NCI-H510A (cell line): ENCODE measurements around the gene TNFRSF6B.

ENCODE experiments used
- DNase-seq: peaks from one replicate; lab custom pipeline; 2025; lab: John Stamatoyannopoulos, UW

TNFRSF6B gene

DNA sequence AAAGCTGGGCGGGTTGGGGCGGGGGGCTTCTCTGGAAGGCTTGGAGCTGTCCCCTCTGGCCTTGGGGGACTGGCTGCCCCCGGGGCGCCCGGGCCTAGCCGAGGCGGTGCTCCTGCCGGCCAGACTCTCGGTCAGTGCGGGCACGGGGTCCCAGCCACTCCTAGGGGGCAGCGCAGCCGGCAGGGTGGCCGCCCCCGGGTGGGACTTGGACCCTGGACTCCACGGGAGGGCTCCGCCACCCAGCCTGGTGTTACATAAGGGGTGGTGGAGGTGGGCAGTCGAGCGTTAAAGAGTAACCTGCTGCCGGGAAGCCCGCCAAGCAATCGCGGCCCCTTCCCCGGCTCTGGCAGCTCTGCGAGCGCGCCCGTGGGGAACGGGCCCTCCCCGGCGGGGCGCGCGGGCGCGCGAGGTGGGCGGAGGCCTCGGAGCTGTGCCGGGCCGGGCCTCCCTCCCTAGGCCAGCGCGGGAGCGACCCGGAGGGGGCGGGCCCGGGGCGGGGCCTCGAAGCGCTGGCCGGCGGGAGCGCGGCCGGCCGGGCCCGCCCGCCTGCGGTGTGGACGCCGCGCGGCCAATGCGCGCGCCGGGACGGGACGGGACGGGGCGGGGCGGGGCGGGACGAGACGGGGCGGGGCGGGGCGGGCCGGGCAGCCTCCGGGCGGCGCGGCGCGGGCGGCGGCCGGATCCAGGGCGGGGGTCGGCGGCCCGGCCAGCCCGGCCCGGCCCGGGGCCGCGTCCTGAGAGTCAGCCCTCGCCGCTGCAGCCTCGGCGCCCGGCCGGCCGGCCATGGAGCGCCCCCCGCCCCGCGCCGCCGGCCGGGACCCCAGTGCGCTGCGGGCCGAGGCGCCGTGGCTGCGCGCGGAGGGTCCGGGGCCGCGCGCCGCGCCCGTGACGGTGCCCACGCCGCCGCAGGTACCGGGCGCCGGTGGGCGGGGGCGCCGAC, 42.9 kb downstream of the TNFRSF6B start, which contains the start of gene SLC2A4RG:
SLC2A4RG (plus strand) TSS at position 647 of the 940 bp plus-strand sequence; CDS start at position 784, 137 bp downstream.
- peak; percentile 52 for DNase-seq

DNA sequence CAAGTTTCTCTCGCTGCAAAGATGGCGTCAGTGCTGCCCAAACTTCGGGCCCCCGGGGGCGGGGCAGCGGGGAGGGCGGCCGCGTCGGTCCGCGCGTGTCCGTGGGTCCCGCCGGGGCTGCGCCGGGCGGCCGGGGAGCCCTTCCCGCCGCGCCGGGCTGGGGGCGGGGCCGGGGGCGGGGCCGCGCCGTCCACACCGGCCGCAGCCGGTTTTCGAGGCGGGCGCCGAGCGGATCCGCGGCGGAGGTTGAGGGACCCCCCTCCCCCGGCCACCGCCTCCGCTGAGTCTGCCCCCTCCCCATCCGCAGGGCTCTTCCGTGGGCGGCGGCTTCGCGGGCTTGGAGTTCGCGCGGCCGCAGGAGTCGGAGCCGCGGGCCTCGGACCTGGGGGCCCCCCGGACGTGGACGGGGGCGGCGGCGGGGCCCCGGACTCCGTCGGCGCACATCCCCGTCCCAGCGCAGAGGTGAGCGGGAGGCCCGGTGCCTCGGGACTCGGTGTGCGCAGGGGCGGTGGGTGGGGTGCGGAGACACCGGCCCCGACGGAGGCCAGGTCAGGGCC, 43.7 kb downstream of the TNFRSF6B start:
- no peak for DNase-seq

DNA sequence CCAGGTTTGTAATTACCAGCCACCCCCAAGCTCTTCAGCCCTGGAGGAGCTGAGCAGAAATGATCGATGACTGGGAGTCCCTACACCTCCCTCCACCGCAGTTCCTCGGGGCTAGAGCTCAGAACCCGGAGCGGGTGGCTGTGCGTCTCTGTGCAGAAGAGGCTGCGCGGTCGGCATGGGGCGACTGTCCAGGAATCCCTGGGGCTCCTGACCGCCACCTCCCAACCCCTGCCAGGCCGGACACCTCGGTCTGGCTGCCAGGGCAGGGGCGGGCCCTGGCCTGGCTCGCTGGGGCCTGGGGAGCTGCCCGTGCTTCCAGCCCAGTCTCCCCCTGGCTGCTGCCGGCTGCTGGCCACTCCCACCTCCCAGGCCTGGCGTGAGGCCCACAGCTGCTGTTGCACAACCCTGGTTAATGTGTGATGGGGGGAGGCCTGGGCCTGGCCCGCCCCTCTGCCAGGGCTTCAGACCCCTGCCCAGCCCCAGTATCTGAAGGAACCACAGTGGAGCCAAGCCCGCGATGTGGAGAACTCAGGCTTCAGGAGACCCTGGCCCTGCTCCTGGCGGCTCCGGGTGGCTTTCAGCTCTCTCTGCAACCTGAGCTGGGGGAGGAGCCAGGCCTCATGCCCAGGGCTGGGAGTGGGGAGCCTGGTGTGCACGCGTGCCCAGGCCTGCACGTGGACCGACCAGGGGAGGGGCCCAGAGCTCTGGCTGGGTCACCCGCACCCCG, 44.3 kb downstream of the TNFRSF6B start:
- peak; percentile 38 for DNase-seq

DNA sequence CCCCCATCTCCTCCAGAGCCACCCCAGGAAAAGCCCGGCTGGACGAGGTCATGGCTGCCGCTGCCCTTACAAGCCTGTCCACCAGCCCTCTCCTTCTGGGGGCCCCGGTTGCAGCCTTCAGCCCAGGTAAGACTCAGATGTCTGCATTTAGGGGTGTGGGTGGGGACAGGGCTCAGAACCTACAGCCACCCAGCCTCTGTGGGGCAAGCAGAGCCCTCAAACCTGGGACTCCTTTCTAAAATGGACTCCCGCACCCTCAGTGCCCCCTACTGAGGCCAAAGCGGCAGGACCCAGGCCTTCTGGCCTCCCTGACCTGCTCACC, 44.9 kb downstream of the TNFRSF6B start:
- no peak for DNase-seq

DNA sequence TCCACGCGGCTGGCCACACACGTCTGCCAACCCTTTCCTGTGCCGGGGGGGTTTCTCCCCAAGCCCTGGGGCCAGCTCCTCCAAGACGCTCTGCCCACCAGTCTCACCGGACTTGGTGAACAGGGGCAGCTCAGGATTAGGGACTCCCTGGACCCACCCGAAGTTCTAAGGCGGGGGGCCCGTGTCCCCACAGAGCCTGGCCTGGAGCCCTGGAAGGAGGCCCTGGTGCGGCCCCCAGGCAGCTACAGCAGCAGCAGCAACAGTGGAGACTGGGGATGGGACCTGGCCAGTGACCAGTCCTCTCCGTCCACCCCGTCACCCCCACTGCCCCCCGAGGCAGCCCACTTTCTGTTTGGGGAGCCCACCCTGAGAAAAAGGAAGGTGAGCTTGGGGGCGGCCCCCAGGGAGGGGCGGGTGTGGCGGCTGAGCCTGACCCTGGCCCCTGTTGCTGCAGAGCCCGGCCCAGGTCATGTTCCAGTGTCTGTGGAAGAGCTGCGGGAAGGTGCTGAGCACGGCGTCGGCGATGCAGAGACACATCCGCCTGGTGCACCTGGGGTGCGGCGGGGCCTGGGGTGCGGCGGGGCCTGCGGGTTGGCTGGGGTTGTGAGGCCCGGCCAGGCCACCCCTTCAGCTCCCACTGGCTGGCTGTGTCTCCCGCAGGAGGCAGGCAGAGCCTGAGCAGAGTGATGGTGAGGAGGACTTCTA, 45.4 kb downstream of the TNFRSF6B start:
- DNase-seq: no peak

DNA sequence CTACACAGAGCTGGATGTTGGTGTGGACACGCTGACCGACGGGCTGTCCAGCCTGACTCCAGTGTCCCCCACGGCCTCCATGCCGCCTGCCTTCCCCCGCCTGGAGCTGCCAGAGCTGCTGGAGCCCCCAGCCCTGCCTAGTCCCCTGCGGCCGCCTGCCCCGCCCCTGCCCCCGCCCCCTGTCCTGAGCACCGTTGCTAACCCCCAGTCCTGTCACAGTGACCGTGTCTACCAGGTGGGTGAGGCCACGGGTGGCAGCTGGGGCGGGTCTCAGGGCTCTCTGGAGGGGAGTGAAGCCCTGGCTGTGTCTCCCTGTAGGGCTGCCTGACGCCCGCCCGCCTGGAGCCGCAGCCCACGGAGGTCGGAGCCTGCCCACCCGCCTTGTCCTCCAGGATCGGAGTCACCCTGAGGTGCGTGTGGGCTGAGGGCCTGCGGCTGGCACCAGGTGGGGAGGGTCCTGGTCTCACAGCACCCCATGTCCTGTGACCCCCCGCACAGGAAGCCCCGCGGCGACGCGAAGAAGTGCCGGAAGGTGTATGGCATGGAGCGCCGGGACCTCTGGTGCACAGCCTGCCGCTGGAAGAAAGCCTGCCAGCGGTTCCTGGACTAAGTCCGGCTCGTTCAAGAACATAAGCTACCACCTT, 46.1 kb downstream of the TNFRSF6B start:
- no peak for DNase-seq

DNA sequence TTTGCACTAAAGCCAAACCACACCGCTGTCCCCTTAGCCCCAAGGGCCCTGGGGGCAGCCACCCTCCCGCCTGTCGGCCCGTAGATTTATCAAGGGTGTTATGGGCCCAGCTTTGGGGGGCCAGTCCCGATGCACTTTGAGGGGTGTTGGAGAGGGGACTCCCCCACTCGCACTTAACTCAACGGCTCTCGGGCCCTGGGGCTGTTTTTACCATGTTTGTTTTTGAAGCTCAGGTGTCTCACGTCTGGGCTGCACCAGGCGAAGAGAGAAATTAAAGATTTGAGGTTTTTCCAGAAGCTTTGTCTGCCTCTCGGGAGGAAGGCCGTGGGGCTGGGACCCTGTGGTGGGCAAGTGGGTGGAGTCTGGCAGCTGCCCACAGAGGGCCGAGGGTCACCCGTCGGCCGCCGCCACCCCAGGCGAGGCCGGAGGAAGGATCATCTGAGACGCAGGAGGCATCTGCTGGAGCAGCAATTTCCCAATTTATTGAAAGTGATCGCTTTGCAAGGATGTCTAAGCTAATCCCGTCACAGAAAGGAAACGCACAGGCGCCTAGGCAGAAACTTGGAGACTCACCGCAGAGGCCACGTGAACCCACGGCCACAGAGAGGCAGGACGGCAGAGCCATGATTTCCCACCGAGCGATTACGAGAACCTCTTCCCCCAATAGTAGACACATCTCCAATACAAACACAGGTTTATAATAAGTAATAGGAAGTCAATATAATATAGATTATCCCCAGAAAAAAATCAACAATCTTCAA, 46.9 kb downstream of the TNFRSF6B start:
- DNase-seq: no peak

DNA sequence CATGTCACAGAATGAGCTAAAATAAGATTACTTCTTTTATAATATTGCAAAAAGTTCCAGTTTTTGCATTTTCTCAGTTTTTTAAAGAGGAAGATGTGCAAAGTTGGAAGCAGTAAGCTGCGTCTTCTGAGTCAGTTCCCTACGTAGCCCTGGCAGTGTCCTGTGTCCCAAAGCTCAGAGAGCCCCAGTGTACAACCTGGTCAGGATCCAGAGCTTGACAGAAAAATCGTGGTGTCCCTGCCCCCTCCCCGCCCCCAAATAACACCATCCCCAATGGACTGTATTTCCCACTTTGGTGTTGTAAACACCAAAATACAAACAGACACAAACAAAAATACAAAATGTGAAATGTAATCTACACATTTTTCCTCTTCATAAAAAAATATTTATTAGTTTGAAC, 47.7 kb downstream of the TNFRSF6B start:
- no peak for DNase-seq

DNA sequence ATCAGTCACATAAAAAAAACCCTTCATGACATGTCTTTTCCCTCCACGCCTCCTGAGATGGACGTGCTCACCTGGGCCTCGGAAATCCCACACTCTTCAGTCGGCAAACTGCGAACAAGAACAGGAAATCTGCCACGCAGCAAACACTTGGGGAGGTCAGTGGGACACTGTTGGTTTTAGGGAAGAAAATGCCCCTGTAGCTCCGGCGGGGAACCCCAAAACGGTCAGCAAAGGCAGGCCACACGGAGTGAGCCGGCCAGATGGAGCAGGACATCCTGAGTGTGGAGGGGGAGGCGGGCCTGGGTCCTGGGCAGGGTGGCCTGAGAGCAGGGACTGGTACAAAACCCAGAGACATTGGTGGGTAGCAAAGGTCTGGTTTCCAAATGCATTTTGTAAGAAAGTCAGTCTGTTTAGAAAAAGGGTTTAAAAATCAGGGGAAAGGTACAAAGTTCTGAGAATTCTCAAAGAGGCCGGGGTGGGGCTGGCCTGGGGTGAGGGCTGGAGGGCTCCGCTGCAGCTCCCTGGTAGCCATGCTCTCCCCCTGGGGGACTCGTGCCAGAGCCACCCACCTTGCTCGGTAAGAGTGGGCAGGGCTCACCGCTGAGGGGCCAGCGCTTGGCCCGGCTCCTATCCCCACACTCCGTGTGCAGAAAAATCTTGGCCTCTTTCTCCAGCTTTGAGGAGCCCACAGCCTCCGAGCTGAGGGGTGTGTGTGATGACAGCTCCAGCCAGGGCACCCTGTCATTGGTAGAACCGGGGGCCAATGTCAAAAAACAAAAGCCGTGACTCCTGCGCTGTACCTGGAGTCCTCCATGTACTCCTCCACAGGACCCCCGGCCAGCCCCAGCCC, 48.3 kb downstream of the TNFRSF6B start:
- DNase-seq: no peak

DNA sequence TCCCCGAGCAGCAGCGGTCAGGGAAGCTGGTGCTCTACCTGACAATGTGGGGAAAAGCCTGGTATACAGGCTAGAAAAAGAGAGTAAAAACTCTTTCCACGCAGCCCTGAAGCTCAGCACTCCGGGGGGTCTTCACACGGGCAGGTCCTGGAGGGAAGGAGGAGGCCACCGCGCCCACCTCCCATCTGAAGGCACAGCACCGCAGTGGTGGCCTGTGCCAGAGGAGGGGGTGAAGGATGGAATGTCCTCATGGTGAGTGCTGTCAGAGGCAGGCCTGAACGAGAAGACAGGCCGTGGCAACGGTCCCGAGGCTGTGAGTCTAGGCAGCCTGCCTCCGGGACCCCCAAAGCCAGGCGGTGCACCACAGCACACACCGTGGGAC, 49.0 kb downstream of the TNFRSF6B start:
- DNase-seq: no peak

DNA sequence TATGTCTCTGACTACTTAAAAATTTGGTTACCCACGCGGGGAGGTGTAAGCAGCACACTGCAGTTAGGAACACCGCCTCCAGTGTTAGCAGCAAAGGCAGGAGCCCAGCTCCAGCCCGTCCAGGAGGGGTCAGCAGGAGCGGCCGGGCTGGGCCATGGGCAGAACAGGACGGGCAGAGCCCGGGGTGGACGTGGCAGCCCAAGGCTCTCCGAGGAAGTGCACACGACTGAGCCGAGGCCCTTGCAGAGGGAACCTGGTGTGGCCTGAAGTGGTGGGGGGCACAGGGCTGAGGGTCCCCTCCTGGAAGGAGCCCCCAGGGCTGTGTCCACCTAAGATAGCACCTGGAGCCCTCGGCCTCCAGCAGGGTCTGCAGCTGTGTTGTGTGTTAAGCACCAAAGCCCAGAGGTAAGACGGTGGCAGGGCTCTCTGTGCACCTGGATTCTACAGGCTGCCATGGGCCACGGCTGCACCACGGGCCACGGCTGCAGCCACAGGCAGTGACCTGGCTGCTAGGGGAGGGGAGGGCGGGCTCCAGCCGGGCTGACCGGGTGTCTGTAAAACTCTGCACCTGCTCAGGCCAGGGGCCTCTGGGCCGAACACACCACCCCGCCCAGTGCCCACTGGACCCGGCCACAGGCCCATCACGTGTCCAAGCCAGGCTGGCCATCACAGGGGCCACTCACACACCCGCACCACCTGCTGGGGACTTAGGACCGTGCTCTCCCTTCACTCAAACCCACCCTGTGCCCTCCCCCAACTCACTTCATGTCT, 49.7 kb downstream of the TNFRSF6B start:
- no peak for DNase-seq

DNA sequence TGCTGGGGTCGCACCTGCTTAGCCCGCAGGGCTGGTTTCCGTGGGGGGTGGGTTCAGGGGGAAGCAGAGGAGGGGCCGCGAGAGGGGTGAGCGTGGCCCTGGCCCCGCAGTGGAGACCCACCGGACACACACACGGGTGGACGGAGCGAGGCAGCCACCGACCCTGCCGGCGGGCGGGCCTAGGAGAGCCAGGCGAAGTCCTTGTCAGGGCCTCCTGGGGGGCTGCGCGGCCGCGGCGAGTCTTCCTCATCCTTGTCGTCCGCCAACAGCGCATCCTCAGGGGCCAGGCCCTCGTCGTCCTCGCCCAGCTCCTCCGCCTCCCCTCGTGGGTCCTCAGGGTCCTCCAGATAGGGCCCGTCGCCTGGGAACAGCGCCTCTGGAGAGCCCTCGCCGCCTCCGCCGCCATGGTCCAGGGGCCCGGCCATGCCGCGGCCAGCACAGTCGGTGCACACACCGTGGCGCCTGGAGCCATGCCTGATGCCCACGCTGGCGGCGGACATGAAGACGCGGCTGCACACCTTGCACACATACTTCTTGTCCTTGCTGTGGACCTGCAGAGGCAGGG, 50.4 kb downstream of the TNFRSF6B start:
- no peak for DNase-seq

DNA sequence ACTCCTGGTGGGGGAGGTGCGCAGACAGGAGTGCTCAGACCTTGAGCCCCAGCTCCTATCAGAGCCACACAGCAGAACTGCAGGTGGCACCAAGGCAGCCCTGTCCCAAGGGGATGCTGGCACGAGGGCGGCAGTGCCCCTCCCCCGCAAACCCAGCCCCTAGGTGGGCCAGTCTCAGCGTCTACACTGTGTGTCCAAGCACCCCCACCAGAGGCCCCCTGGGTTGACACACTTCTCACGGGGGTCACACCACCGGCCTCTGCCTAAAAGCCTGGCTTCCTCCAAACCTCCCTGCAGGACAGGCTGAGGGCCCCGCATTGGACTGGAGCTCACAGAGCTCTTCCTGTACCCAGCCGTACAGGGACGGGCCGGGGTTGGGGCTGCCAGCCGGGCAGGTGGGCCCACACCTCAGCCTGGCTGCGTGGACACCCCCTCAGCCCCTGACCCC, 51.2 kb downstream of the TNFRSF6B start:
- DNase-seq: no peak
